HG03066 (cell line): ENCODE measurements around the gene PLCH2.
"Not testable (repeated sequence)": the region's sequence is repeated elsewhere in the genome, so short reads cannot be mapped to it uniquely, and the experiment has no call there.

Experiments used
- ATAC-seq: cut with Tn5 transposase; IDR thresholded peaks from one replicate; pipeline ENCODE4 v1.9.1; 2021; ENCODE audit warnings: low read depth; ENCODE audit not compliant: unreplicated experiment

PLCH2 gene

DNA sequence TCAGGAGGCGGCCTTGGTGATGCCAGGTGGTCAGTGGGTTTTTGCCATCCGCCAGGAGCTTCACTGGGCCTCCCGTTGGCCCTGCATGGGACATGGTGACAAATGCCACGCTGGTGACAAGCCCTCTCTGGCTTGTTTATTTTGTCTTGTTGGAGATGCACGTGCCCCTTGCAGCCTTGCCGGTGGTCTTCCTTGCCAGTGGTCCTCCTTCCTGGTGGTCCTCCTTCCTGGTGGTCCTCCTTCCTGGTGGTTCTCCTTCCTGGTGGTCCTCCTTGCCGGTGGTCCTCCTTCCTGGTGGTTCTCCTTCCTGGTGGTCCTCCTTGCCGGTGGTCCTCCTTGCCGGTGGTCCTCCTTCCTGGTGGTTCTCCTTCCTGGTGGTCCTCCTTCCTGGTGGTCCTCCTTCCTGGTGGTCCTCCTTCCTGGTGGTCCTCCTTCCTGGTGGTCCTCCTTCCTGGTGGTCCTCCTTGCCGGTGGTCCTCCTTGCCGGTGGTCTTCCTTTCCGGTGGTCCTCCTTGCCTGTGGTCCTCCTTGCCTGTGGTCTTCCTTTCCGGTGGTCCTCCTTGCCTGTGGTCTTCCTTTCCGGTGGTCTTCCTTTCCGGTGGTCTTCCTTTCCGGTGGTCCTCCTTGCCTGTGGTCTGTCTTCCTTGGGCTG, 16.9 kb upstream of the PLCH2 start:
- ATAC-seq = not testable (repeated sequence)

DNA sequence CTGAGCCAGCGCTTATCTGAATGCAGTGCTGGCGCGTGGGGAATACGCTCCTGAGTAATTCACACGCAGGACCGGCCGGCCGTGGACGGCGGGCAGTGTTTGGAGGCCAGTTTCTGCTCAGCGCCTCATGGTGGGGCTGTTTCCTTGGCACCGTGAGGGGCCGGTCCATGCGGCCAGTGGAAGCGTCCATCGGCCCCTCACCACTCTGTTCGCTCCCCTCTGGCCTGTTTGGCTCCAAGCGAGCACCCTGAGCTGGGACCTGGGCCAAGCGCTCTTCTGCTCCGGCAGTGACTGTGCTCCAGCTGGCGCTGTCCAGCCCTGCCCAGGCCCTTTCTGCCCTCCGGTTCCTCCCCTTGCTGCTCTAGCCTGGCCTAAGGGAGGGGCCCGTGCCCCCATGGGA, 16.3 kb upstream of the PLCH2 start:
- ATAC-seq = no peak

DNA sequence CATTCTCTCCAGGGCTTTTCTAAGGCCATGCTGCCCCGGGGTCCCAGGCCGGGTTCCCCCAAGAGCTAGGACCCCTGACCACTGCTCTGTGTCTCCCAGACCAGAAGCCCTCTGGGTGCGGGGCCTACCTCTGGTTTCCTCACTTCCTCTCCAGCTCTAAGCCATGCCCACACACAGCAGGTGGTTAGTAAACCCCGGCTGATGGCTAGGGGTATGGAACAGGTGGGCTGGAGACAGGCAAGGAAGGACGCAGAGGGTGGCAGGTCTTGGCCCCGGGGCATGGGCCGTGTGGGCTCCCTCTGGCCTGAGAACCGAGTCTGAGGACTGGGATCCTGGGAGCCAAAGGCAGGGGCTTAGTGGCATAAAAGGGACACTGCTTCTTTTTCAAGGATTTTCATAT, 15.9 kb upstream of the PLCH2 start:
- ATAC-seq = no peak

DNA sequence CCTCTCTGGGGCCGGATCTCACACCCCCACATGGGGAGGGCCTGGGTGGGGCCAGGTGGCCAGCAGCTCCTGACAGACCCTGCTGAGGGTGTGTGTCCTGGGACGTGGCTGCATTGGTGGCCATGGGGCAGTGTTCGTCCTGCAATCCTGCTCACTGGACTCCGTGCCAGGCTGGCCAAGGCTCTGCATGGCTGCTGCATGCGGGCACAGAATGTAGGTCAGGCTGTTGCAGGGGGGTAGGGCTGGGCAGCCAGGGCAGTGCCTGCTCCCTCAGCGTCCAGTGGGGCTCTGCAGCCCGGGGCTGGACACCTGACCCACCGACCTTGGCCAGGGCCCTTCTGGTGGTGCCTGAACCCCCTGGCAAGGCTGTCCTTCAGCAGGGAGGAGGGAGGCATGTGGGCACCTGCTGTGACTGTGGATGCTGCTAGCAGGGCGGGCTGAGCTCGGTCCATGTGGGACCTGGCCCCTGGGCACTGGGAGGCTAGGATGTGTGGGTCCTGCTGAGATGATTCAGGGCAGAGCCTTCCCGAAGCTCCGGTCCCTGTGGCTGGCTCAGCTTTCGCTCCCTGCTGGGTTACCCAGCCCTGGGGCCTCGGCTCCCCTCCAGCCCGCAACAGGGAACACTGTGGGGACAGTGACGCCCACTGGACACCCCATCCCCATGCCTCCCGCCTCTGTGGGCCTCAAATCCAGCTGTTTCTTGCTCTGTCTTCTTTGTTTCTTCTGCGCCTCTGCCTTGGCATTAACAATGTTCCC, 14.9 kb upstream of the PLCH2 start:
- no peak for ATAC-seq

GRCh38 chr1:2462819-2463218, 13.3 kb upstream of the PLCH2 start:
- ATAC-seq = no peak

GRCh38 chr1:2463396-2463795, 12.7 kb upstream of the PLCH2 start:
- ATAC-seq = no peak

DNA sequence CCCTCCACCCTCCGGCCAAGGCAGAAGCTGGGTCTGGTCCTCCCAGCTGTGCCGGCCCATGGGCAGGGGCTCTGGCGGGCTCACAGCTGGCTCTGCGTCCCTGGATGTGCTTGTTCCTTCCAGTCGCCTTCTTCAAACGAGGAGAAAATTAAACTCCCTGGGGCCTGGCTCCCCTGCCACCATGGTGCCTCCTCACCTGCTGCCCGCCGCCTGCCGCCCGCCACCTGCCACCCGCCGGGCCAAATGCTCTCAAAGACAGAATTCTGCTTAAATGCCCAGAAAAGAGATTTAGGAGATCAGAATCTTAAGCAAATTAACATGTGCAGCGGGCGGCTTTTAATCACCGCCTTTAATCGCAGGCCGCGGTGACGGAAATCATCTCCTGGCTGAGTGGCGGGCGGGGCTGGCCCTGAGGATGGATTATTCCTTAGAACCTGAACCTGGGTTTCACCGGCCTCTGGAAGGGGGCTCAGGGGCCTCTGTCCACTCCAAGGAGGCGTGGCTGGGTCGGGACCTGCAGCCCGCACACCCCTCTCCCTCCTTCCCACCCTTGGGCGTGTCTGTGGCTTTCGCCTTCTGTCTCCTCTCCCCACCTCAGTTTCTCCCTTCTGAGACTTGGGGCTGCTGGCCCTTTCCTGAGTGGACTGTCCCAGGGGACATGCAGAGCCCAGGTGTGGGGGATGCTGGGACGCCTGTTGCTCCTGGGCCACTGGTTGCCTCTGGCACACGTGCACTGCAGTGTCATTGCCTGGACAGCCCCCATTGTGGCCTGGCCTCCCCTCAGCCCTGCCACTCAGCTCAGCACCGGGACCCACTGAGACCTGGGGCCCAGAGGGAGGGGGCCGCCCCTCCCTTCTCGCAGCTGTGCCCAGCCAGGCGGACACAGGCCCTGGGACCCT, 10.5 kb upstream of the PLCH2 start:
- no peak for ATAC-seq

DNA sequence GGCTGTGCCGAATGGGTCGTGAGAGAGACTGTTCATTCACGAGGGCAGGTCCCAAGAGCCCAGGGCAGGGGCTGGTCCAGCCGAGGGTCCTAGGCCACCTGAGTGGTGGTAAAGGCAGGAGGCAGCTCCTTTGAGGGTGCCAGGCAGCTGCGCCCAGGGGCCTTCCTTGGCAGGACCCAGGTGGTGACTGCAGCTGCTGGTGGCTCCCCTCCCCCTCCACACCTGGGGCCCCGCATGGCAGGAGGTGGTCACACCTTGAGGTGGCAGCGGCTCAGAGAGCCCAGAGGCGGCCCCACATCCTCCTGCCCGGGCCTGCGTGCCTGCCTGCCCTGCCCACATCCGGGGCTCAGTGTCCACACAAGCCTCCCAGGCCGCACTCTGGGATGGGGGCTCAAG, 9.8 kb upstream of the PLCH2 start:
- ATAC-seq = no peak

DNA sequence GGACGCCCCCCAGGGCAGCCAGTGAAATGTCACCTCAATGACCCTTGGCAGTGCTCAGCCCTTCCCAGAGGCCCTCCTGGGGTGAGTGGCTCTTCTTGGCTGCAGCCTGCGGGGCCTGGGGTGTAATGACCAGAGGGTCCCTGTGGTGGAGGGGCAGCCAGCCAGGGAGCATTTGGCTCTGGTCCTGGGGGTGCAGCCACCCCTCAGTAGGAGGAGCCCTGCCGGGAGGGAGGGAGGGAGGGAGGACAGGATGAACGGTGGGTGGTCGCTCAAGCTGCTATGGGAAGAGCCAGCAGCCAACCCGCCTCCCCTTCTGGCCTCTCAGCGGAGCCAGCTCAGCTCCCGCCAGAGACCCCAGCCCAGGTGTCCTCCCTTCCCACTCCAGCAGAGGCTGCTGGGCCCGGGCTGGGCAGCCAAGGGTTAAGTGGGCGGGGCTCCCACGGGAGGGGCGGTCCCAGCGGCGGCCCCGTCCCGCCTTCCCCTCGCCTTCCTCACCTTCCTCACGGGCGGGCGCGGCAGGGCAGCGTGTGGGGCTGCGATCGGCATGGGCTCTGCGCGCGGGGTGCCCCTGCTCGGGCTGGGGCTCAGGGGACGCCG, 9.0 kb upstream of the PLCH2 start:
- no peak for ATAC-seq

DNA sequence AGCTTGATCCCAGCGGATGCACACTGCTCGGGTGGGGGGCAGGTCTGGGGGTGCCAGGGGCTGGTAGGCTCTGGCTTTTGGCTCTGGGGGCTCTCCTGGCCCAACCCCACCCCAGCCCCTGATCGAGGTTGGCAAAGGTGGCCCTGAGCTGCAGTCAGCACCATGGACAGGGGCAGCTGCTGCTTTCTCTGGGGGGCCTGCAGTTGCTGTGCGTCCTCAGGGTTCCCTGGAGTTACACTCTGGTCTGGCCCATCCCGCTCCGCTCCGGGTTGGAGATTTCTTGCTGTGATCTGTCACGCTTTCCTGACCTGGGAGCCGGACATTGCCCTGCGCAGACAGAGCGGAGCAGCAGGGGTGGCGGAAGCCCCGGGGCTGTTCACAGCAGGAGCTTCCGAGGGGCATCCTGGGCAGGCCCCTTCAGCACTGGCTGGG, 8.0 kb upstream of the PLCH2 start:
- ATAC-seq = no peak

- no peak for ATAC-seq
Observed at GRCh38 chr1:2468540-2468939, 7.5 kb upstream of the PLCH2 start.

GRCh38 chr1:2469103-2469940, 6.8 kb upstream of the PLCH2 start:
- ATAC-seq = no peak

DNA sequence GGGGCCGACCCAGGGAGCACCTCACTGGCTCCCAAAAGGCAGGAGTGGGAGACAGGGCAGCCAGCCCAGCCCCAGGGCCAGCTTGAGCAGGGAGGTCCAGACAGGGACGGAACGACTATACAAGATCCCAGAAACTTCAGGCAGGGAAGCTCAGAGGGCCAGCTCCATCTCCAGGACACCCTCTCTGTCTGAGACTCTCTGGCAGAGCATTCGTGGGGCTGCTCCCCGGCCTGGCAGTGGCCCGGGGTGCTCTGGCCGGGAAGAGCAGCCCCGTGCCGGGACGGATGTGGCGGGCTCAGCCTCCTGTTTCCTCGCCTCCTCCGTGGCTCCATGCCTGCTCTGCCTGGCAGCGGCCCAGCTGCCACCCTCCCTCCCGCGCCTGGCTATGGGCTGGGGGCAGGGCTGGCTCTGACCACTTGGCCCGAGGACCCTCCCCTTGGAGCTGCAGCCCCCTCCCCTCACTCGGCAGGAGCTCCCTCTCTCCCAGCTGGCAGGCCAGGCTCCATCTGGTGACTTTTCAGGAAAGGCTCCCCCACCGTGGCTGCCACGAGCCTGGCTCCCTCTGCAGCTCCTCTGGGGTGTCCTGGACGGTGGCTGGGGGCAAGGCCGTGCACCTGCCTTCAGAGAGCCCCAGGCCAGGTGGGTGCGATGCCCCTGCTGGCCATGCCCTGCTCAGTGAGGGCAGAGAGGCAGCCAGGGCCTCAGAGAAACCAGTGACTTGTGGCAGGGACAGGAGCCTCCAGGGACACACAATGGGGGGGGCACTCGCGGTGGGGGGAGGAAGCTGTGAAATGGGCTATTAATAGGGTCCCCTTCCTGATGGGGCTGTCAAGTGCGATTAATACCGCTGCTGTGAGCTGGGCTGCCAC, 5.6 kb upstream of the PLCH2 start:
- ATAC-seq = no peak

DNA sequence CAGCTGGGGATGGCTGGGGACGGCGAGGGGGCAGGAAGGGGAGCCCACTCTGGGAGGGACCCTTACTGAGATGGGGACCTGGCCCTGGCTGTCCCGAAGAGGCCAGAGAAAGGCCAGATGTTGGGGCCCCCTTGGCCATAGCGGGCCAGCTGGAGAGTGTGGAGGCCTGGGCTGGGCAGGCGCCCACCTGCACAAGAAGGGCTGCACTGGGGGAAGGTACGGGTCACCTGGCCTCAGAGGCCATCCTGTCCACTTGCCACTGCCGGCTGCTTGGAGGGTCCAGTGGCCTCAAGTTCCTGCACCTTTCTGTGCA, 5.0 kb upstream of the PLCH2 start:
- ATAC-seq = no peak

GRCh38 chr1:2471587-2472001, 4.5 kb upstream of the PLCH2 start:
- ATAC-seq = no peak

DNA sequence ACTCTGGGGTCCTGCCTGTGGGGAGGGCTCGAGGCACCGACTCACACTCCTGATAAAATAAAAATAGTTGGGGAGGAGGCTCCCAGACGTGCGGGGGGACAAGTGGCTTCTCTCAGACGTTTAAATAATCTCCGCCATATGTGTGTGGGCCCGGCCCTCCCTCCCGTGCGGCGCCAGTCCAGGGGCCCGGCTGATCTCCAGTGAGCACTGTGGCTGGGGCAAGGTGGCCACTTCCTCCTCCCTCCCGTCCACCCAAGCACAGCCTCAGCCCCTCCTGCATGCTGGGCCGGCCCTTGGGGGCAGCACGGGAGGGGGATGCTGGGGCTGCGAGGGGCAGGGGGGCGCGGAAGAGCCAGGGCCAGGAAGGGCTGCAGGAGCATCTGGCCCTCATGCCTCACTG, 4.0 kb upstream of the PLCH2 start:
- no peak for ATAC-seq

GRCh38 chr1:2472561-2473177, 3.4 kb upstream of the PLCH2 start:
- no peak for ATAC-seq

DNA sequence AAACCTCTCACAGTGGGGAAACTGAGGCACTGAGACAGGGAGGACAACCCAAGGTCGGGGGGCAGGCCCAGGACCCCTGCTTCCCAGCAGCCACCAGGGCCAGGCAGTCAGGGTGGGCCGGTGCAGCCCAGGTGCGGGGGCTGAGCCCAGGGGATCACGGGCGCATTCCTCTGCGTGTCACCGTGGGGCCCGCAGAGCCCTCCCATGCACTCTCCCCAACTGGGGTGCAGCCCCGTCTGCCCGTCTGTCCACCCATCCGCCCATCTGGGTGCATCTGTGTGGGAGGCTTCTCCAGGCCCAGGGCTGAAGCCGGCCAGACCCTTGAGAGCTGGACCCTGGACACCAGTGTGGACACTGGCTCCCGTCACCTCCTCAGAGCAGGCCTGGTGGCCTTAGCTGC, 2.9 kb upstream of the PLCH2 start:
- no peak for ATAC-seq
